Neural progenitor cell (in vitro differentiated cells): ENCODE measurements around the gene MORC4.

Source experiments
- EZH2 ChIP-seq: fragments of 200-600 bp; sonication (generic); IDR thresholded peaks from 2 replicates; pipeline ENCODE4 v1.6.1; 2017; ENCODE audit warnings: antibody characterized with exemption, mild to moderate bottlenecking, moderate library complexity
- TF ChIP-seq, protein P1 (sequence below): fragments of 200-600 bp; sonication (generic); IDR thresholded peaks from 2 replicates; pipeline ENCODE4 v1.5.1; 2017; ENCODE audit warnings: antibody characterized with exemption, mild to moderate bottlenecking

GRCh38 chrX:106987488-106987887 lies 12.5 kb downstream of the MORC4 start:
- no peak for TF ChIP-seq EZH2
- TF ChIP-seq, protein P1, sequence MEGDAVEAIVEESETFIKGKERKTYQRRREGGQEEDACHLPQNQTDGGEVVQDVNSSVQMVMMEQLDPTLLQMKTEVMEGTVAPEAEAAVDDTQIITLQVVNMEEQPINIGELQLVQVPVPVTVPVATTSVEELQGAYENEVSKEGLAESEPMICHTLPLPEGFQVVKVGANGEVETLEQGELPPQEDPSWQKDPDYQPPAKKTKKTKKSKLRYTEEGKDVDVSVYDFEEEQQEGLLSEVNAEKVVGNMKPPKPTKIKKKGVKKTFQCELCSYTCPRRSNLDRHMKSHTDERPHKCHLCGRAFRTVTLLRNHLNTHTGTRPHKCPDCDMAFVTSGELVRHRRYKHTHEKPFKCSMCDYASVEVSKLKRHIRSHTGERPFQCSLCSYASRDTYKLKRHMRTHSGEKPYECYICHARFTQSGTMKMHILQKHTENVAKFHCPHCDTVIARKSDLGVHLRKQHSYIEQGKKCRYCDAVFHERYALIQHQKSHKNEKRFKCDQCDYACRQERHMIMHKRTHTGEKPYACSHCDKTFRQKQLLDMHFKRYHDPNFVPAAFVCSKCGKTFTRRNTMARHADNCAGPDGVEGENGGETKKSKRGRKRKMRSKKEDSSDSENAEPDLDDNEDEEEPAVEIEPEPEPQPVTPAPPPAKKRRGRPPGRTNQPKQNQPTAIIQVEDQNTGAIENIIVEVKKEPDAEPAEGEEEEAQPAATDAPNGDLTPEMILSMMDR: no peak
